Epithelial cell of prostate (primary cell): ENCODE results near the gene STKLD1.
"Not testable (repeated sequence)": the region's sequence is repeated elsewhere in the genome, so short reads cannot be mapped to it uniquely, and the experiment has no call there.

Source experiments
- DNase-seq: peaks from one replicate; pipeline ENCODE4 v3.0.0-alpha.2; 2011; ENCODE audit warnings: low read depth, low spot score
- H3K27ac ChIP-seq: fragments of 450-650 bp; 2 replicates; pipeline ENCODE4 v1.5.1; 2017; ENCODE audit warnings: mild to moderate bottlenecking

STKLD1 gene

GRCh38 chr9:133375724-133376654 lies at the start of gene STKLD1, which contains the start of gene SURF4:
Gene STKLD1, plus strand, starts transcription at chr9:133376366. Its CDS starts 108 bp downstream, at chr9:133376474.
Gene SURF4, minus strand, starts transcription at chr9:133376060. Its CDS starts 91 bp downstream, at chr9:133375969.
- peak; percentile 78 for DNase-seq
- peak within 1 kb of the TSS; percentile 86 for H3K27ac ChIP-seq

GRCh38 chr9:133327021-133327420 lies 49.1 kb upstream of the STKLD1 start:
- DNase-seq, H3K27ac ChIP-seq: not testable (repeated sequence)

- no peak for DNase-seq
- H3K27ac ChIP-seq, result no peak overlapping the region
These were observed 48.2 kb upstream of the STKLD1 start for GRCh38 chr9:133327834-133328484.

- DNase-seq, result not testable (repeated sequence)
These were observed 46.6 kb upstream of the STKLD1 start for GRCh38 chr9:133329306-133330156.

GRCh38 chr9:133331221-133331620 lies 44.9 kb upstream of the STKLD1 start:
- DNase-seq, result no peak

More at GRCh38 chr9:133329306-133330156, 46.6 kb upstream of the STKLD1 start:
- peak overlapping the region; percentile 30 for H3K27ac ChIP-seq

GRCh38 chr9:133331641-133332380 lies 44.4 kb upstream of the STKLD1 start:
- DNase-seq, result no peak

More at GRCh38 chr9:133331221-133331620, 44.9 kb upstream of the STKLD1 start:
- no peak overlapping the region for H3K27ac ChIP-seq

GRCh38 chr9:133332381-133332730 lies 43.8 kb upstream of the STKLD1 start:
- DNase-seq, result no peak
- no peak overlapping the region for H3K27ac ChIP-seq

More at GRCh38 chr9:133331641-133332380, 44.4 kb upstream of the STKLD1 start:
- H3K27ac ChIP-seq, result no peak overlapping the region

GRCh38 chr9:133333011-133333410 lies 43.2 kb upstream of the STKLD1 start:
- H3K27ac ChIP-seq, result no peak overlapping the region
- DNase-seq, result no peak

GRCh38 chr9:133333566-133333965 lies 42.6 kb upstream of the STKLD1 start:
- H3K27ac ChIP-seq, result no peak overlapping the region

GRCh38 chr9:133334161-133334560 lies 42.0 kb upstream of the STKLD1 start:
- DNase-seq, result no peak
- H3K27ac ChIP-seq, result no peak overlapping the region

More at GRCh38 chr9:133333566-133333965, 42.6 kb upstream of the STKLD1 start:
- no peak for DNase-seq

GRCh38 chr9:133334888-133335287 lies 41.3 kb upstream of the STKLD1 start:
- not testable (repeated sequence) for DNase-seq, H3K27ac ChIP-seq

- H3K27ac ChIP-seq, result peak within 1 kb of the TSS; percentile 56
- DNase-seq, result peak; percentile 43
These were observed 40.0 kb upstream of the STKLD1 start, which contains the start of gene SURF6 for GRCh38 chr9:133335924-133336811. Gene SURF6, minus strand, starts transcription at chr9:133336188. Its CDS starts 56 bp downstream, at chr9:133336132.

GRCh38 chr9:133339641-133340040 lies 36.5 kb upstream of the STKLD1 start:
- no peak for DNase-seq
- H3K27ac ChIP-seq, result no peak overlapping the region

- DNase-seq, result no peak
- H3K27ac ChIP-seq, result no peak overlapping the region
These were observed 35.9 kb upstream of the STKLD1 start for GRCh38 chr9:133340256-133340655.

- no peak overlapping the region for H3K27ac ChIP-seq
- DNase-seq, result no peak
These were observed 35.2 kb upstream of the STKLD1 start for GRCh38 chr9:133340916-133341315.

GRCh38 chr9:133341369-133342068 lies 34.6 kb upstream of the STKLD1 start:
- no peak for DNase-seq
- no peak overlapping the region for H3K27ac ChIP-seq

- H3K27ac ChIP-seq, result no peak overlapping the region
- DNase-seq, result no peak
These were observed 34.1 kb upstream of the STKLD1 start for GRCh38 chr9:133342069-133342406.

GRCh38 chr9:133342570-133342969 lies 33.6 kb upstream of the STKLD1 start:
- no peak for DNase-seq
- no peak overlapping the region for H3K27ac ChIP-seq
